Common myeloid progenitor, CD34-positive (primary cell): Measurements from ENCODE around the gene CELSR1.
"Not testable (repeated sequence)": the region's sequence is repeated elsewhere in the genome, so short reads cannot be mapped to it uniquely, and the experiment has no call there.

ENCODE experiments used
- CTCF ChIA-PET: fragments of 350-600 bp; sonication (Branson Sonifier 250); formaldehyde crosslinking; loops from one replicate; lab custom pipeline; 2021; ENCODE audit warnings: antibody characterized with exemption; lab: Charles Lee
- POLR2A ChIA-PET: fragments of 350-600 bp; sonication (Branson Sonifier 250); formaldehyde crosslinking; loops from one replicate; lab custom pipeline; 2021; ENCODE audit warnings: antibody characterized with exemption; lab: Charles Lee
- DNase-seq, 3 donors: peaks; one replicate each; pipeline versions ENCODE4 v3.0.0 to v3.0.0-alpha.2; 2013
- H3K27ac ChIP-seq, 2 experiments: 1 replicate in 1 of 2; 2 replicates in 1 of 2; pipeline ENCODE4 v1.7.0; 2013; ENCODE audit warnings: inconsistent platforms in 2 of 2, low read length in 2 of 2, mild to moderate bottlenecking in 2 of 2, low read depth in 1 of 2, moderate library complexity in 1 of 2; ENCODE audit not compliant: severe bottlenecking in 2 of 2, insufficient read depth in 1 of 2, poor library complexity in 1 of 2
- H3K27me3 ChIP-seq, 5 experiments: replicated peaks in 2 of 5; 1 replicate in 3 of 5; 2 replicates in 2 of 5; pipeline versions ENCODE4 v1.6.1 to v1.7.0; 2013; ENCODE audit warnings: low read length in 4 of 5, mild to moderate bottlenecking in 2 of 5, moderate library complexity in 2 of 5, inconsistent platforms in 1 of 5; ENCODE audit not compliant: insufficient read depth in 5 of 5, control insufficient read depth in 4 of 5
- H3K36me3 ChIP-seq, 4 experiments: 1 replicate in 2 of 4; 2 replicates in 2 of 4; pipeline versions ENCODE4 v1.6.1 to v1.7.0; 2013; ENCODE audit warnings: low read length in 3 of 4, control low read depth in 1 of 4, mild to moderate bottlenecking in 1 of 4; ENCODE audit not compliant: control insufficient read depth in 4 of 4, insufficient read depth in 4 of 4
- H3K4me1 ChIP-seq, 4 experiments: 1 replicate in 3 of 4; 2 replicates in 1 of 4; pipeline versions ENCODE4 v1.6.1 to v1.7.1; 2013; ENCODE audit warnings: low read length in 3 of 4, mild to moderate bottlenecking in 3 of 4, control low read depth in 1 of 4, inconsistent platforms in 1 of 4, moderate library complexity in 1 of 4; ENCODE audit not compliant: control insufficient read depth in 4 of 4, insufficient read depth in 4 of 4; ENCODE audit errors: control extremely low read depth in 1 of 4
- H3K4me3 ChIP-seq, 7 experiments: 1 replicate in 4 of 7; 2 replicates in 3 of 7; pipeline versions ENCODE4 v1.5.1 to v1.7.0; 2013; ENCODE audit warnings: mild to moderate bottlenecking in 7 of 7, low read length in 6 of 7, moderate library complexity in 6 of 7, inconsistent platforms in 2 of 7, low read depth in 2 of 7, control low read depth in 1 of 7; ENCODE audit not compliant: insufficient read depth in 4 of 7, control insufficient read depth in 1 of 7; ENCODE audit errors: extremely low read depth in 1 of 7
- H3K9me3 ChIP-seq, 5 experiments: 1 replicate in 4 of 5; 2 replicates in 1 of 5; pipeline versions ENCODE4 v1.6.1 to v1.7.1; 2013; ENCODE audit warnings: low read length in 4 of 5, mild to moderate bottlenecking in 2 of 5, inconsistent platforms in 1 of 5, low read depth in 1 of 5, moderate library complexity in 1 of 5; ENCODE audit not compliant: control insufficient read depth in 4 of 5, insufficient read depth in 2 of 5; ENCODE audit errors: control extremely low read depth in 1 of 5
- WGBS: methylation state at CpG from one replicate; pipeline ENCODE4 v1.1.5; 2013; ENCODE audit not compliant: insufficient coverage; 5-methylcytosine and 5-hydroxymethylcytosine counted together

CELSR1 gene

GRCh38 chr22:46473021-46473779 is 64.2 kb downstream of the CELSR1 start:
- ChIA-PET CTCF (no interaction called here), POLR2A (no interaction called here)
- no peaks in the 10 kb centered on the region for H3K36me3 ChIP-seq
- peaks cover 0 to 10% (median 2%) of the 10 kb centered on the region in 5 experiments for H3K9me3 ChIP-seq
- H3K4me3 ChIP-seq = no peak overlapping the region
- WGBS = 96% methylated on average over 21 of the region's 28 CpGs
- DNase-seq = no peak
- peaks cover 0 to 13% (median 5%) of the 10 kb centered on the region in 4 experiments for H3K4me1 ChIP-seq
- no peak overlapping the region for H3K27ac ChIP-seq
- H3K27me3 ChIP-seq = peaks cover 0 to 6% (median 0%) of the 10 kb centered on the region in 5 experiments

GRCh38 chr22:46472722-46473016 is 64.8 kb downstream of the CELSR1 start:
- no peak for DNase-seq
- Histone ChIP-seq H3K36me3 (no peaks in the 10 kb centered on the region), H3K27ac (no peak overlapping the region), H3K27me3 (peaks cover 0 to 6% (median 0%) of the 10 kb centered on the region in 5 experiments), H3K9me3 (peaks cover 0 to 10% (median 2%) of the 10 kb centered on the region in 5 experiments), H3K4me1 (peaks cover 0 to 10% (median 5%) of the 10 kb centered on the region in 4 experiments), H3K4me3 (no peak overlapping the region)
- POLR2A ChIA-PET = no interaction called here
- WGBS = 94% methylated on average over 5 of the region's 8 CpGs
- CTCF ChIA-PET = no interaction called here

DNA sequence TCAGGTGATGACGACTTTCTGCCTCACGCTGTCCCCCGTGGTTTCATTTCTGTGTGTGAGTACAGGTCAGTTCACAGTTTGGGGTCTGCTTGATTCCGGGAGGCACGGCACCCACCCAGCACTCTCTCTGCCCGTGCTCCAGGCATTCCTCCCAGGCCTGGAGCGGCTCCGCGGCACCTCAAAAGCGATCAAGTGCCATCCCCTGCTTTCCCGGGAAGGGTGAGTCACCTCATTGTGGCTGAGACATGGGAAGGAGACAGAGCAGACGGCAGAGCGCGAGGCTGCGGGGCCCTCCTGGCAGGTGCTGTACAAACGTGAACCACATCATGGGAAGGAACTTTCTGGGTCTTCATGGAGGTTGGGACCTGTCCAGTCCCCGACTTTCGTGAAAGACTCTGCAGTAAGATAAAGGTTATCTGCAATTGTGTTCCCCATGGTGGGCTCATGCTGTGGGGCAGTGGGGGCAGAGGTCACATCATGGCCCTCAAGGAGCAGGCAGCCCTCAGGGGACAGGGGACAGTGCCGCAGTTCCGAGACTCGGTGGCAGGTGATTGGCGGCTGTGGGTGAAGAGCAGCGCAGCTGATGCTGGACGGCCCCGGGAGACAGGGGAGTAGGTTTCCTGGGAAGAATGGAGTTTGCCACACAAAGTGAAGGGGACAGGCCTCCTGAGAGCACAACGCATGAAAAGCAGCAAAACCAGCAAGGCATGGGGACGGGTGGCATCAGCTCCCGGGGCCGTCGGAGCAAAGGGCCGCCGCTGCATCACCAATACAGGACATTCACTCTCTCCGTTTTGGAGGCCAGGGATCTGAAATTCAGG is 65.3 kb downstream of the CELSR1 start:
- Histone ChIP-seq H3K4me3 (no peak overlapping the region), H3K27me3 (peaks cover 0 to 6% (median 0%) of the 10 kb centered on the region in 5 experiments), H3K27ac (no peak overlapping the region), H3K9me3 (peaks cover 0 to 10% (median 2%) of the 10 kb centered on the region in 5 experiments), H3K36me3 (no peaks in the 10 kb centered on the region), H3K4me1 (peaks cover 0 to 8% (median 3%) of the 10 kb centered on the region in 4 experiments)
- no peak for DNase-seq
- WGBS = 92% methylated on average over 30 of the region's 33 CpGs
- POLR2A ChIA-PET = no interaction called here
- CTCF ChIA-PET = no interaction called here

GRCh38 chr22:46471330-46471729 is 66.1 kb downstream of the CELSR1 start:
- peaks cover 0 to 10% (median 2%) of the 10 kb centered on the region in 5 experiments for H3K9me3 ChIP-seq
- H3K4me1 ChIP-seq, H3K36me3 ChIP-seq, CTCF ChIA-PET, DNase-seq, POLR2A ChIA-PET, H3K27ac ChIP-seq, H3K4me3 ChIP-seq, H3K27me3 ChIP-seq: not testable (repeated sequence)
- WGBS = 85% methylated on average over 5 of the region's 6 CpGs

GRCh38 chr22:46469711-46470110 is 67.7 kb downstream of the CELSR1 start:
- Histone ChIP-seq H3K27me3 (peaks cover 0 to 6% (median 2%) of the 10 kb centered on the region in 5 experiments), H3K36me3 (no peaks in the 10 kb centered on the region), H3K4me1 (peaks cover 0 to 3% (median 1%) of the 10 kb centered on the region in 4 experiments), H3K27ac (no peak overlapping the region), H3K9me3 (no peaks in the 10 kb centered on the region), H3K4me3 (no peak overlapping the region)
- ChIA-PET POLR2A (interaction anchor here (1.0 kb wide), 1 partner anchor 42 kb away, joined by 3 read pairs; no protein-coding TSS in a partner anchor), CTCF (interaction anchor here (0.6 to 1.4 kb wide), 2 partner anchors 12 to 37 kb away, joined by 3 to 4 read pairs; no protein-coding TSS in a partner anchor)
- WGBS = 93% methylated on average over 3 of the region's 6 CpGs
- DNase-seq = no peak

DNA sequence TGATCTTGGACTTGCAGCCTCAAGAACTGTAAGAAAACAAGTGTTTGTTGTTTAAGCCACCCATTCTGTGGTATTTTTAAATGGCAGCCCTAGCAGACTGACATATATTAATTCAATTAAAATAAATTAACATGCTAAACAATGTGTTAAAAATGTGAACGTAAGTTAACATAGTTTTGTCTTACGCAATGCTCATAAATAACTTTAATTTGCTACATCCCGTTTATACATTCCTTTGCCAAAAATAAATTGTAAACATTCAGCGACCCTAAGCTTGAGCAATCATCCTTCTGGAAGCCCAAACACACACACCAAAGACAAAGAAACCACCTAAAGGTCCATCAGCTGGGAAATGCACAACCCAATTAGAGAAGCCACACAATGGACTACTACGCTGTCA is 70.4 kb downstream of the CELSR1 start:
- WGBS = 80% methylated on average over 1 of the region's 5 CpGs
- H3K9me3 ChIP-seq = no peaks in the 10 kb centered on the region
- no peak for DNase-seq
- POLR2A ChIA-PET = no interaction called here
- CTCF ChIA-PET = no interaction called here
- peaks cover 0 to 6% (median 1%) of the 10 kb centered on the region in 4 experiments for H3K4me1 ChIP-seq
- H3K27ac ChIP-seq = no peak overlapping the region
- no peak overlapping the region for H3K4me3 ChIP-seq
- no peaks in the 10 kb centered on the region for H3K36me3 ChIP-seq
- peaks cover 0 to 3% (median 2%) of the 10 kb centered on the region in 5 experiments for H3K27me3 ChIP-seq

- Histone ChIP-seq H3K36me3 (no peaks in the 10 kb centered on the region), H3K9me3 (no peaks in the 10 kb centered on the region), H3K27me3 (peaks cover 0 to 3% (median 2%) of the 10 kb centered on the region in 5 experiments), H3K4me3 (no peak overlapping the region), H3K27ac (no peak overlapping the region), H3K4me1 (peaks cover 0 to 6% (median 1%) of the 10 kb centered on the region in 4 experiments)
- CTCF ChIA-PET = no interaction called here
- no peak for DNase-seq
- WGBS = 90% methylated on average over 10 of the region's 10 CpGs
- POLR2A ChIA-PET = no interaction called here
These were observed 71.2 kb downstream of the CELSR1 start for GRCh38 chr22:46466255-46466676.
